NB4 (cell line): Measurements from ENCODE around the gene MRPL27.

ENCODE experiments used
- DNase-seq: peaks from one replicate; pipeline ENCODE4 v3.0.0; 2010; ENCODE audit warnings: low read depth
- H3K4me3 ChIP-seq: one replicate; pipeline ENCODE4 v1.5.1; 2011; ENCODE audit warnings: mild to moderate bottlenecking, low read depth, low read length, moderate library complexity
- MYC ChIP-seq: IDR thresholded peaks from 2 replicates; pipeline ENCODE4 v1.6.1; 2011; ENCODE audit warnings: low read depth, low read length
- POLR2A ChIP-seq: IDR thresholded peaks from 2 replicates; pipeline ENCODE4 v1.6.1; 2011; ENCODE audit warnings: mild to moderate bottlenecking; ENCODE audit not compliant: insufficient read length; ENCODE audit errors: extremely low read depth
- TF ChIP-seq, protein P1 (sequence below): IDR thresholded peaks from one replicate; pipeline ENCODE4 v1.5.1; 2012; ENCODE audit warnings: low read depth, low read length
- TF ChIP-seq, protein P2 (sequence below): IDR thresholded peaks from 2 replicates; pipeline ENCODE4 v1.6.1; 2011; ENCODE audit warnings: low read depth, low read length

Gene MRPL27

DNA sequence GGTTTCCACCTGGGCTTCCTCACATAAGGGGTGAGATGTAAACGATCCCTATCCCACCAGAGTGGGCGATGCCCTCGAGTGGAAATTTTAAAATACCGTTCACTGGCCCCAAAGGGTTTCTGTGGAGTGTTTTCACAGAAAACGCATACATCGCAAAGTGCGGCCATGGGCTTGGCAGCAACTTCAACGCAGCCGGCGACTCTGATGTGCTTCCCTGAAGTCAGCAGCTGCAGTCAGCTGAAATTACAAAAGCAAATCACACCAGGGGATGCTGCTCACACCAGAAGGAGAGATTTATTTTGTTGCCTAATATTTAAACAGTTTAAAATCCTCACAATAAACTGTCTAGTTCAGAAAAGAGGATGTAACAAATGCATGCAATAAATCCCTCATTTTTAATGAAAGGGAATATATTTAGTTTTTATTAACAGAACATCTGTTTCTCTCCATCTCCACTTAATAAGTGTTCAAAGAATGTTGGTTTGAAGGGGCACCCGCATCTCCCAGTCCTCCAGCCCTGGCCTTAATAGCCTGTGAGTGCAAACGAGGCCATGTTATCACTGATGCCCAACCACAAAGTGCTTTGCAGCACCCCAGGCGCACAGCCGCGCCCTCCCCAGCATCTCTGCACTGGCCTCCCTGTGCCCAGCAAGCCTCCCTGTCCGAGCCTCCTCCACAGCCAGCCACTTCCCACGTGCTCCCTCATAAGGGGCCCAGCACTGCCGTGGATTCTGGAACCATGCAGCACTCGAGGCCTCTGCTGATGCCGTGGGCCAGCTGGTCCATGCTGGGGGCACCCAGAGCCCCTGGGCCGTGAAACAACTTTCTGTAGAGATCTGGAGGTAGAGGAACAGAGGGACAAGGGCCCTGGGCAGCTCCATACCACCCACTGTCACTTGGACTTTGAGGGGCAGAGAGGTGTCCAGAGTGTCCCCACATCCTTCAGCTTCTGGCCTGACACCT, 44.3 kb downstream of the MRPL27 start:
- H3K4me3 ChIP-seq, result no peak overlapping the region
- TF ChIP-seq, protein P1, sequence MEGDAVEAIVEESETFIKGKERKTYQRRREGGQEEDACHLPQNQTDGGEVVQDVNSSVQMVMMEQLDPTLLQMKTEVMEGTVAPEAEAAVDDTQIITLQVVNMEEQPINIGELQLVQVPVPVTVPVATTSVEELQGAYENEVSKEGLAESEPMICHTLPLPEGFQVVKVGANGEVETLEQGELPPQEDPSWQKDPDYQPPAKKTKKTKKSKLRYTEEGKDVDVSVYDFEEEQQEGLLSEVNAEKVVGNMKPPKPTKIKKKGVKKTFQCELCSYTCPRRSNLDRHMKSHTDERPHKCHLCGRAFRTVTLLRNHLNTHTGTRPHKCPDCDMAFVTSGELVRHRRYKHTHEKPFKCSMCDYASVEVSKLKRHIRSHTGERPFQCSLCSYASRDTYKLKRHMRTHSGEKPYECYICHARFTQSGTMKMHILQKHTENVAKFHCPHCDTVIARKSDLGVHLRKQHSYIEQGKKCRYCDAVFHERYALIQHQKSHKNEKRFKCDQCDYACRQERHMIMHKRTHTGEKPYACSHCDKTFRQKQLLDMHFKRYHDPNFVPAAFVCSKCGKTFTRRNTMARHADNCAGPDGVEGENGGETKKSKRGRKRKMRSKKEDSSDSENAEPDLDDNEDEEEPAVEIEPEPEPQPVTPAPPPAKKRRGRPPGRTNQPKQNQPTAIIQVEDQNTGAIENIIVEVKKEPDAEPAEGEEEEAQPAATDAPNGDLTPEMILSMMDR, result no peak
- TF ChIP-seq MYC, result no peak
- TF ChIP-seq, protein P2, sequence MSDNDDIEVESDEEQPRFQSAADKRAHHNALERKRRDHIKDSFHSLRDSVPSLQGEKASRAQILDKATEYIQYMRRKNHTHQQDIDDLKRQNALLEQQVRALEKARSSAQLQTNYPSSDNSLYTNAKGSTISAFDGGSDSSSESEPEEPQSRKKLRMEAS, result no peak
- no peak for TF ChIP-seq POLR2A
- DNase-seq, result no peak

DNA sequence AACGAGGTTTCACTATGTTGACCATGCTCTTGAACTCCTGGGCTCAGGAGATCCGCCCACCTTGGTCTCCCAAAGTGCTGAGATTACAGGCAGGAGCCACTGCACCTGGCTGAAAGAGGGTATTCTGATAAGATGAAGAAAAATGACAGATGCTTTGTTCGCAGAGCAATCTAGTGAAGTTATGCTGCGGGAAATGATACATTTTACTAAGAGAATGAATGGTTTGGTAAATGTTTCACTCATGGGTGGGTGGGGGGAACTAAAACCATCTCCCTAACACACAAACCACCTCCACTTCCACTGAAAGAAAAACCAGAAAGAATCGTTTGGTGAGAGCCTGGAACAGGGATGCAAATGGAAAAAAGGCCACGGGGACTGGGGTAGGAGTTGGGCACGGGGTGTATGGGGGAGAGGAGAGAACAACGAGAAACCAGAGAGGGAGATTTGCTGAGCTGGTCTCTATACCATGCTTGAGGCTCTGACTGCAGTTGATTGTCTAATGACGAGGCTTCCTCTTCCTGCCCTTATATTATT, 46.1 kb downstream of the MRPL27 start:
- DNase-seq, result no peak
- no peak overlapping the region for H3K4me3 ChIP-seq
- TF ChIP-seq POLR2A, result no peak
- TF ChIP-seq, protein P1, result no peak
- TF ChIP-seq, protein P2, result no peak
- TF ChIP-seq MYC, result no peak

DNA sequence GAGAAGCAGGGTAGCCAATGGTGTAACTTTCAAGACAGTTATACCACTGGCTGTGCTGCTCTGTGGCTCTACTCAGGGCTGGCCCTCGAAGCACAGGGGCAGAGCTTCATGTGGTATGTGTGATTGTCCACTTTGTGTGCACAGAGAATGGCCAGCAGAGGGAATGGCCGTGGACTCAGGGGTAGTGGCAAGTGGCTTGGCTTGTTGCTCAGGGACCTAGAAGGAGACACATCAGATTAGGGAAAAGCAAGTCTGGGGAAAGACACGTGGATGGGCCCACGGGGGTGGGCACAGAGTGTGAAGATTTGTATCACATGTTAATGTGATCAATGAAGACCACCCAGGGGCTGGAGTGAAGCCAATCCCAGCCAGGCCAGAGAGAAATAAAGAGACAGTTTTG, 47.1 kb downstream of the MRPL27 start:
- DNase-seq, result no peak
- H3K4me3 ChIP-seq, result no peak overlapping the region
- TF ChIP-seq, protein P2, result no peak
- TF ChIP-seq POLR2A (no peak), MYC (no peak)

DNA sequence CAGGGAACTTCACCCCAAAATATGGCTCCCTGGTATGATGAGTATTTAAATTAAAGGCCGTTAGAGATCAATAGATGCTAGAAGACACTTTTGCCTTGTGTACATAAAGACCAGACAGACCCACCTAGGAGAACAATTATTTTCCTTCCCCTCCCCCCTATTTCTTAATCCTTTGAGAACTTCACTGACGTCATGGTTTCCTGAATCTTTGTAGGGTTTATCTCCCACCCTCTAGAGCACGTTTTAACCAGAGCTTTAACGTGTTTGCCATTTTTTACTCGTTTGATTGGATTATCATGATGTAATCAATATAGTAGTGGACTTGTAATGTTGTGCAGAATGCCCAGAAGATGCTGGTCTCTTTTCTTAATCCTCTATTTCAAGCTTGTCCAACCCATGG, 49.9 kb downstream of the MRPL27 start:
- TF ChIP-seq POLR2A (no peak), MYC (no peak)
- TF ChIP-seq, protein P1, result no peak
- TF ChIP-seq, protein P2, result no peak

DNA sequence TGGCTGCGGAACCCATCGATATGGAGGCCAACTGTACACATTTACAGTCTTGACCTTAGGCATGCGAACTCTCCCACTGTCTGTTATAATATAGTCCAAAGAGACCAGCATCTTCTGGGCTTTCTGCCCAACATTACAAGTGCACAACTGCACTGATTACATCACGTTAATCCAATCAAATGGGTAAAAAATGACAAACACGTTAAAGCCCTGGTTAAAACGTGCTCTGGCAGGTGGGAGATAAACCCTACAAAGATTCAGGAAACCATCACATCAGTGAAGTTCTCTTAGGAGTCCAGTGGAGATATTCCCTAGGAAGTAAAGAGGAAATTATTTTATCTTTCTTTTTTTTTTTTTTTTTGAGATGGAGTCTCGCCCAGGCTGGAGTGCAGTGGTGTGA, 50.7 kb downstream of the MRPL27 start:
- H3K4me3 ChIP-seq, result no peak overlapping the region
- no peak for DNase-seq
- TF ChIP-seq, protein P2, result no peak
- no peak for TF ChIP-seq POLR2A

More for the DNA sequence above, 49.9 kb downstream of the MRPL27 start:
- no peak for DNase-seq
- H3K4me3 ChIP-seq, result no peak overlapping the region

DNA sequence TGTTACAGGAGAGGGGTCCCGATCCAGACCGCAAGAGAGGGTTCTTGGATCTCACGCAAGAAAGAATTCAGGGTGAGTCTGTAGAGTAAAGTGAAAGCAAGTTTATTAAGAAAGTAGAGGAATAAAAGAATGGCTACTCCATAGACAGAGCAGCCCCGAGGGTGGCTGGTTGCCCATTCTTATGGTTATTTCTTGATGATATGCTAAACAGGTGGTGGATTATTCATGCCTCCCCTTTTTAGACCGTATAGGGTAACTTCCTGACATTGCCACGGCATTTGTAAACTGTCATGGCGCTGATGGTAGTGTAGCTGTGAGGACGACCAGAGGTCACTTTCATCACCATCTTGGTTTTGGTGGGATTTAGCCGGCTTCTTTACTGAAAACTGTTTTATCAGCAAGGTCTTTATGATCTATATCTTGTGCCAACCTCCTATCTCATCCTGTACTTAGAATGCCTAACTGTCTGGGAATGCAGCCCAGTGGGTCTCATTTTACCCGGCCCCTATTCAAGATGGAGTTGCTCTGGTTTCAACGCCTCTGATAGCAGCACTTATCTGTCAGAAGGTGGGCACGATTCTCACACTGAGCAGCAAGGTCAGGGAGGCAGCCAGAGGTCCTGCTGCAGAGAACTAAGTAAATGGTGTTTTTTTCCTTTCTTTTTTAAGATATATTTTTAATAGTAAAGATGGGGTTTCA, 53.5 kb downstream of the MRPL27 start:
- no peak for TF ChIP-seq MYC
- TF ChIP-seq, protein P1, result no peak
- TF ChIP-seq, protein P2, result no peak
- TF ChIP-seq POLR2A, result no peak
- no peak overlapping the region for H3K4me3 ChIP-seq
- DNase-seq, result no peak
